ENCODE measurements around the gene WFIKKN1. TPM values are rescaled to one million over a fixed set of nuclear protein-coding genes. Genes with fewer than 3 reads are reported as not detected.
A peak's percentile ranks its signal among the peaks of the same experiment; 100 is the strongest.

The WFIKKN1 gene
- total RNA-seq, 2 donors from 2014 or later, result 0.80 to 1.1 TPM

- Histone ChIP-seq H3K9ac (ENCODE audit: low read depth in 2 of 2, low read length in 2 of 2) (no peak overlapping the region), H3K27me3 (no peaks in the 10 kb centered on the region), H3K27ac (no peak overlapping the region), H3K4me3 (no peak overlapping the region), H3K4me1 (no peaks in the 10 kb centered on the region), H3K36me3 (no peaks in the 10 kb centered on the region), H3K9me3 (no peaks in the 10 kb centered on the region)
- intact Hi-C loops (cut with DNase I), result no loop called here
- TF ChIP-seq CTCF (IDR thresholded peaks at IDR 0.05), result no peak
- DNase-seq, result no peak
These were observed 22.8 kb upstream of the WFIKKN1 start for GRCh38 chr16:608019-608418.

- no peaks in the 10 kb centered on the region for H3K27me3 ChIP-seq
- H3K4me3 ChIP-seq, result no peak overlapping the region
- H3K27ac ChIP-seq, result no peak overlapping the region
- no peak overlapping the region for H3K9ac ChIP-seq (ENCODE audit: low read depth in 2 of 2, low read length in 2 of 2)
- H3K9me3 ChIP-seq, result no peaks in the 10 kb centered on the region
- TF ChIP-seq CTCF (IDR thresholded peaks at IDR 0.05), result no peak
- no peaks in the 10 kb centered on the region for H3K4me1 ChIP-seq
- intact Hi-C loops (cut with DNase I), result no loop called here
- H3K36me3 ChIP-seq, result no peaks in the 10 kb centered on the region
- no peak for DNase-seq
These were observed 21.5 kb upstream of the WFIKKN1 start for GRCh38 chr16:609316-609715.

GRCh38 chr16:609984-610383 is 20.8 kb upstream of the WFIKKN1 start:
- peak overlapping the region in 1 of 2 donors; percentile 43 for H3K9ac ChIP-seq (ENCODE audit: low read depth in 2 of 2, low read length in 2 of 2)
- intact Hi-C loops (cut with DNase I), result no loop called here
- no peak for TF ChIP-seq CTCF (IDR thresholded peaks at IDR 0.05)
- no peaks in the 10 kb centered on the region for H3K4me1 ChIP-seq
- H3K4me3 ChIP-seq, result no peak overlapping the region
- no peaks in the 10 kb centered on the region for H3K27me3 ChIP-seq
- H3K27ac ChIP-seq, result no peak overlapping the region
- DNase-seq, result no peak
- H3K9me3 ChIP-seq, result no peaks in the 10 kb centered on the region
- no peaks in the 10 kb centered on the region for H3K36me3 ChIP-seq

- no peaks in the 10 kb centered on the region for H3K9me3 ChIP-seq
- intact Hi-C loops (cut with DNase I), result no loop called here
- H3K27ac ChIP-seq, result no peak overlapping the region
- peak; percentile 63 for DNase-seq
- H3K36me3 ChIP-seq, result no peaks in the 10 kb centered on the region
- no peaks in the 10 kb centered on the region for H3K4me1 ChIP-seq
- no peaks in the 10 kb centered on the region for H3K27me3 ChIP-seq
- H3K9ac ChIP-seq (ENCODE audit: low read depth in 2 of 2, low read length in 2 of 2), result peak overlapping the region in 1 of 2 donors; percentile 43
- no peak overlapping the region for H3K4me3 ChIP-seq
- TF ChIP-seq CTCF (IDR thresholded peaks at IDR 0.05), result peak; percentile 63
These were observed 20.0 kb upstream of the WFIKKN1 start for GRCh38 chr16:610513-611381.

GRCh38 chr16:615122-615521 is 15.7 kb upstream of the WFIKKN1 start:
- Histone ChIP-seq H3K36me3 (no peaks in the 10 kb centered on the region), H3K27ac (no peak overlapping the region), H3K4me3 (no peak overlapping the region), H3K9ac (ENCODE audit: low read depth in 2 of 2, low read length in 2 of 2) (no peak overlapping the region), H3K4me1 (no peaks in the 10 kb centered on the region), H3K27me3 (no peaks in the 10 kb centered on the region), H3K9me3 (no peaks in the 10 kb centered on the region)
- intact Hi-C loops (cut with DNase I), result no loop called here
- DNase-seq, result no peak
- TF ChIP-seq CTCF (IDR thresholded peaks at IDR 0.05), result no peak

Data from colonic mucosa (tissue), 4 donors.